Stomach (tissue), 4 donors: ENCODE data around the gene CXCR6.
A peak's percentile ranks its signal among the peaks of the same experiment; 100 is the strongest.

Source experiments
- EP300 ChIP-seq: sonication (generic); formaldehyde crosslinking; IDR thresholded peaks from one replicate; pipeline ENCODE4 v1.6.1; 2017; ENCODE audit warnings: antibody characterized with exemption
- POLR2A ChIP-seq, 4 donors: fragments of 450-650 bp; IDR thresholded peaks; one replicate each; pipeline ENCODE4 v1.6.1; 2016; ENCODE audit warnings: antibody characterized with exemption in 4 of 4, control low read depth in 2 of 4, mild to moderate bottlenecking in 1 of 4, moderate library complexity in 1 of 4
- POLR2AphosphoS5 ChIP-seq, 3 donors: sonication (generic); formaldehyde crosslinking; IDR thresholded peaks; one replicate each; pipeline ENCODE4 v1.6.1; 2016; ENCODE audit warnings: antibody characterized with exemption in 3 of 3
- TF ChIP-seq, protein P1 (sequence below), 7 experiments: fragments of 450-650 bp in 4 of 7; fragments of 200-600 bp in 3 of 7; sonication (generic) in 3 of 7; IDR thresholded peaks; one replicate each; pipeline ENCODE4 v1.5.1; 2016 to 2019; ENCODE audit warnings: antibody characterized with exemption in 7 of 7, control low read depth in 2 of 7, mild to moderate bottlenecking in 1 of 7

DNA sequence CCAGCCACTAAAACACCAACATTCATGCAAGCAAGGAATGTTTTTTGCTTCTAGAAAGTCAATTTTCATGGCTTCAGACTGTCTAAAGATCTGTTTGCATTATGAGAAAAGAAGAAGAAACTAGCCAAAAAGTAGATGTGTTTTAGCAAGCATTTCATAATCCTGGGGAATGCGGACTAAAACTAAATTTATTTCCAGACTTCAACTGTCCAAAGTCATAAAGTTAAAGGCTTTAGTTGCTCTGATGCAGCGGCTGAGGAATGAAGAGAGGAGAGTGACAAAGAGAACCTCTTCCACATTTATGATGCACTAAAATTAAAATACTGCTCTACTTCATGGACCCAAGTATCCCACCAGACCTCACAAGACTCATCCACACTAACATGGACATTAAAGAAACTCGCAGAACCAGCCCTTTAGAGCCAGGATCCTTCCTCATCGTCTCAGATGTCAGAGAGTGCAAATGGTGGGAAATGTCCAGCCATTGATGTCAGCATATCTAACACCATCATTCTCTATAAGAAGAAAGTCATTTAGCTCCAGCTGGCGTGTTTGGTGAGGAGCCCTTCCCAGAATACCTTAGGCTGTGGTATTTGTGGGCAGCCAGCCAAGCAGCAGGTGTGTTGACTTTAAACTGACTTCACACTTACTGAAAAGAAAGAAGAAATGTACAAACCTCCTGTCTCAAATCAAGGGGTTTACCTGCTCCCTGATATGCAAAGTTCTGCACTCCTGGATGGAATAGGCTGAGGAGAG, 34.9 kb downstream of the CXCR6 start:
- TF ChIP-seq, protein P1, sequence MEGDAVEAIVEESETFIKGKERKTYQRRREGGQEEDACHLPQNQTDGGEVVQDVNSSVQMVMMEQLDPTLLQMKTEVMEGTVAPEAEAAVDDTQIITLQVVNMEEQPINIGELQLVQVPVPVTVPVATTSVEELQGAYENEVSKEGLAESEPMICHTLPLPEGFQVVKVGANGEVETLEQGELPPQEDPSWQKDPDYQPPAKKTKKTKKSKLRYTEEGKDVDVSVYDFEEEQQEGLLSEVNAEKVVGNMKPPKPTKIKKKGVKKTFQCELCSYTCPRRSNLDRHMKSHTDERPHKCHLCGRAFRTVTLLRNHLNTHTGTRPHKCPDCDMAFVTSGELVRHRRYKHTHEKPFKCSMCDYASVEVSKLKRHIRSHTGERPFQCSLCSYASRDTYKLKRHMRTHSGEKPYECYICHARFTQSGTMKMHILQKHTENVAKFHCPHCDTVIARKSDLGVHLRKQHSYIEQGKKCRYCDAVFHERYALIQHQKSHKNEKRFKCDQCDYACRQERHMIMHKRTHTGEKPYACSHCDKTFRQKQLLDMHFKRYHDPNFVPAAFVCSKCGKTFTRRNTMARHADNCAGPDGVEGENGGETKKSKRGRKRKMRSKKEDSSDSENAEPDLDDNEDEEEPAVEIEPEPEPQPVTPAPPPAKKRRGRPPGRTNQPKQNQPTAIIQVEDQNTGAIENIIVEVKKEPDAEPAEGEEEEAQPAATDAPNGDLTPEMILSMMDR (IDR thresholded peaks at IDR 0.05) = no peak
- no peak for TF ChIP-seq EP300
- peak in 2 of 3 donors; percentile 57 to 62 for TF ChIP-seq POLR2AphosphoS5 (IDR thresholded peaks at IDR 0.05)
- TF ChIP-seq POLR2A (IDR thresholded peaks at IDR 0.05) = no peak
